ENCODE measurements around the gene DENND2A. TPM values are rescaled to one million over a fixed set of nuclear protein-coding genes. Genes with fewer than 3 reads are reported as not detected.

The DENND2A gene
- total and polyA plus RNA-seq, 2 of the 4 experiments (the other 2 are of a cell fraction), result 7.5 to 10.3 TPM

DNA sequence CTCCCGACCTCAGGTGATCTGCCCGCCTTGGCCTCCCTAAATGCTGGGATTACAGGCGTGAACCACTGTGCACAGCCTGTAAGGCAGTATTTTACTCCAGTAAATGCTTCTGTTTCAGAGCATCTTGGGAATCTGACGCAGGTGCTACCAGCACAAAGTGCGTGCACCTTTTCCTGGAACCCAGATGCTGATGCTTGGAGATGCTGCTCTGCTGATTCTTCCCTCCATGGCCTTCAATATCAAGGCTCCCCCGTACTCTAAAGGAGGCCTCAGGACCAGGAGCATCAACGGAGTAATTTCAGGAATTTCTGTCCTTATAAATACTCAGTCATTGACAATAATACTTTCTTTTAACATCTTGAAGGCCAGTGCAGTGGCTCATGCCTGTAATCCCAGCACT, 23.5 kb downstream of the DENND2A start:
- Histone ChIP-seq H2AK5ac (ENCODE audit: low read depth, low read length) (no peak overlapping the region), H4K8ac (ENCODE audit: low read depth in 2 of 2, low read length in 2 of 2) (no peak overlapping the region), H4K91ac (ENCODE audit: insufficient read depth, low read depth, low read length) (no peak overlapping the region), H3K9me1 (ENCODE audit: insufficient read depth, low read length) (no peaks in the 10 kb centered on the region), H3K79me1 (ENCODE audit: low read depth in 1 of 2, low read length in 2 of 2) (peaks cover 10 to 34% of the 10 kb centered on the region in 2 experiments; a peak in 3 of 4 replicates), H3K56ac (ENCODE audit: extremely low read depth, insufficient read depth, low read length) (no peak overlapping the region), H2BK20ac (ENCODE audit: low read depth, low read length) (no peak overlapping the region), H3K14ac (replicated peaks; ENCODE audit: low read depth, low read length) (no peak overlapping the region), H3K4me3 (ENCODE audit: insufficient read depth, low read depth, low read length) (no peak overlapping the region), H3K36me3 (ENCODE audit: control insufficient read depth, insufficient read depth, low read length) (peaks cover 4% of the 10 kb centered on the region), H3K27me3 (ENCODE audit: control insufficient read depth, insufficient read depth, low read length) (no peaks in the 10 kb centered on the region), H3K9me3 (ENCODE audit: control insufficient read depth, insufficient read depth, low read length) (no peaks in the 10 kb centered on the region), H3K4me1 (ENCODE audit: control insufficient read depth, insufficient read depth, low read length) (peaks cover 9% of the 10 kb centered on the region; the same call in 1 of the 2 replicates), H4K5ac (ENCODE audit: low read depth, low read length) (no peak overlapping the region), H3K4me2 (ENCODE audit: low read depth, low read length) (no peak overlapping the region), H2BK120ac (ENCODE audit: low read depth, low read length) (no peak overlapping the region), H3K9ac (ENCODE audit: low read depth, low read length) (no peak overlapping the region), H2BK15ac (ENCODE audit: low read depth, low read length) (no peak overlapping the region), H3K4ac (ENCODE audit: low read depth, low read length) (no peak overlapping the region), H2BK5ac (ENCODE audit: low read depth, low read length, poor library complexity, severe bottlenecking) (no peak overlapping the region), H3K23ac (ENCODE audit: low read depth, low read length) (no peak overlapping the region), H4K20me1 (ENCODE audit: insufficient read depth, low read length) (no peaks in the 10 kb centered on the region; the same call in 1 of the 2 replicates), H3K27ac (ENCODE audit: insufficient read depth, low read length) (no peak overlapping the region), H2AFZ (replicated peaks; ENCODE audit: low read length, poor library complexity) (no peak overlapping the region), H3K18ac (ENCODE audit: low read depth, low read length) (no peak overlapping the region), H2AK9ac (replicated peaks; ENCODE audit: low read depth, low read length, poor library complexity) (no peak overlapping the region)
- dilution Hi-C loops (cut with HindIII; ENCODE audit: low sequenced_read_pairs, unreplicated experiment), result no loop called here
- in situ Hi-C loops (cut with MboI; ENCODE audit: low sequenced_read_pairs), result no loop called here
- no peak for ATAC-seq (ENCODE audit: low read depth)
- WGBS, 2 experiments (ENCODE audit: extremely low coverage in 2 of 2, insufficient read length in 1 of 2), result 92% methylated on average over 5 of the region's 7 CpGs; no CpG with 5 or more reads in 1 of the 2 experiments
- TF ChIP-seq POLR2A (IDR thresholded peaks at IDR 0.05; ENCODE audit: low read depth, low read length), result no peak
- ChIA-PET CTCF (interaction anchor here (1.2 kb wide), 1 partner anchor 11 kb away, joined by 3 read pairs; no protein-coding TSS in a partner anchor), POLR2A (ENCODE audit: unreplicated experiment) (no interaction called here)
- no TSS peak for BruUV-seq (replicated peaks)
- intact Hi-C loops (cut with micrococcal nuclease), result no loop called here
- no peak for DNase-seq

Data from IMR-90 (cell line).